HG02642 (cell line): ENCODE results near the gene DPYSL5.
"Not testable (repeated sequence)": the region's sequence is repeated elsewhere in the genome, so short reads cannot be mapped to it uniquely, and the experiment has no call there.

Experiments
- ATAC-seq: cut with Tn5 transposase; IDR thresholded peaks from one replicate; pipeline ENCODE4 v1.9.1; 2021; ENCODE audit warnings: mild to moderate bottlenecking; ENCODE audit not compliant: unreplicated experiment, poor library complexity

The DPYSL5 gene

GRCh38 chr2:26847655-26848335 is at the start of gene DPYSL5:
Gene DPYSL5 (plus strand): TSS chr2:26848132. CDS start chr2:26898500, 50,368 bp downstream.
- ATAC-seq: no peak

GRCh38 chr2:26801328-26801727 is 46.6 kb upstream of the DPYSL5 start:
- no peak for ATAC-seq

- no peak for ATAC-seq
These were observed 46.1 kb upstream of the DPYSL5 start for GRCh38 chr2:26801796-26802195.

GRCh38 chr2:26805241-26805676 is 42.7 kb upstream of the DPYSL5 start:
- ATAC-seq: no peak

GRCh38 chr2:26807788-26808460 is 40.0 kb upstream of the DPYSL5 start:
- no peak for ATAC-seq

GRCh38 chr2:26809211-26809610 is 38.7 kb upstream of the DPYSL5 start:
- no peak for ATAC-seq

- ATAC-seq: no peak
These were observed 37.9 kb upstream of the DPYSL5 start for GRCh38 chr2:26809876-26810577.

- ATAC-seq: no peak
These were observed 36.7 kb upstream of the DPYSL5 start for GRCh38 chr2:26811261-26811660.

- no peak for ATAC-seq
These were observed 35.9 kb upstream of the DPYSL5 start for GRCh38 chr2:26811791-26812694.

GRCh38 chr2:26812731-26813130 is 35.2 kb upstream of the DPYSL5 start:
- no peak for ATAC-seq

GRCh38 chr2:26814072-26814765 is 33.7 kb upstream of the DPYSL5 start:
- ATAC-seq: not testable (repeated sequence)

- ATAC-seq: no peak
These were observed 31.0 kb upstream of the DPYSL5 start for GRCh38 chr2:26816893-26817292.

GRCh38 chr2:26818255-26818654 is 29.7 kb upstream of the DPYSL5 start:
- no peak for ATAC-seq

- ATAC-seq: no peak
These were observed 29.0 kb upstream of the DPYSL5 start for GRCh38 chr2:26818972-26819371.

GRCh38 chr2:26820932-26821331 is 27.0 kb upstream of the DPYSL5 start:
- ATAC-seq: no peak

- no peak for ATAC-seq
These were observed 25.1 kb upstream of the DPYSL5 start for GRCh38 chr2:26822877-26823276.

GRCh38 chr2:26838121-26838906 is 9.6 kb upstream of the DPYSL5 start:
- no peak for ATAC-seq

GRCh38 chr2:26840937-26841610 is 6.9 kb upstream of the DPYSL5 start:
- no peak for ATAC-seq
